AG10803 (cell line): ENCODE results near the gene CHM.

ENCODE experiments used
- DNase-seq: peaks from one replicate; pipeline ENCODE4 v3.0.0; 2010; ENCODE audit warnings: low read depth
- H3K4me3 ChIP-seq: 2 replicates; pipeline ENCODE4 v1.5.1; 2011; ENCODE audit warnings: mild to moderate bottlenecking, low read length, control low read depth
- CTCF ChIP-seq: conservative IDR thresholded peaks from 2 replicates; pipeline ENCODE4 v1.5.1; 2011; ENCODE audit warnings: mild to moderate bottlenecking, low read length, control low read depth, inconsistent platforms

CHM gene, protein sequence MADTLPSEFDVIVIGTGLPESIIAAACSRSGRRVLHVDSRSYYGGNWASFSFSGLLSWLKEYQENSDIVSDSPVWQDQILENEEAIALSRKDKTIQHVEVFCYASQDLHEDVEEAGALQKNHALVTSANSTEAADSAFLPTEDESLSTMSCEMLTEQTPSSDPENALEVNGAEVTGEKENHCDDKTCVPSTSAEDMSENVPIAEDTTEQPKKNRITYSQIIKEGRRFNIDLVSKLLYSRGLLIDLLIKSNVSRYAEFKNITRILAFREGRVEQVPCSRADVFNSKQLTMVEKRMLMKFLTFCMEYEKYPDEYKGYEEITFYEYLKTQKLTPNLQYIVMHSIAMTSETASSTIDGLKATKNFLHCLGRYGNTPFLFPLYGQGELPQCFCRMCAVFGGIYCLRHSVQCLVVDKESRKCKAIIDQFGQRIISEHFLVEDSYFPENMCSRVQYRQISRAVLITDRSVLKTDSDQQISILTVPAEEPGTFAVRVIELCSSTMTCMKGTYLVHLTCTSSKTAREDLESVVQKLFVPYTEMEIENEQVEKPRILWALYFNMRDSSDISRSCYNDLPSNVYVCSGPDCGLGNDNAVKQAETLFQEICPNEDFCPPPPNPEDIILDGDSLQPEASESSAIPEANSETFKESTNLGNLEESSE

DNA sequence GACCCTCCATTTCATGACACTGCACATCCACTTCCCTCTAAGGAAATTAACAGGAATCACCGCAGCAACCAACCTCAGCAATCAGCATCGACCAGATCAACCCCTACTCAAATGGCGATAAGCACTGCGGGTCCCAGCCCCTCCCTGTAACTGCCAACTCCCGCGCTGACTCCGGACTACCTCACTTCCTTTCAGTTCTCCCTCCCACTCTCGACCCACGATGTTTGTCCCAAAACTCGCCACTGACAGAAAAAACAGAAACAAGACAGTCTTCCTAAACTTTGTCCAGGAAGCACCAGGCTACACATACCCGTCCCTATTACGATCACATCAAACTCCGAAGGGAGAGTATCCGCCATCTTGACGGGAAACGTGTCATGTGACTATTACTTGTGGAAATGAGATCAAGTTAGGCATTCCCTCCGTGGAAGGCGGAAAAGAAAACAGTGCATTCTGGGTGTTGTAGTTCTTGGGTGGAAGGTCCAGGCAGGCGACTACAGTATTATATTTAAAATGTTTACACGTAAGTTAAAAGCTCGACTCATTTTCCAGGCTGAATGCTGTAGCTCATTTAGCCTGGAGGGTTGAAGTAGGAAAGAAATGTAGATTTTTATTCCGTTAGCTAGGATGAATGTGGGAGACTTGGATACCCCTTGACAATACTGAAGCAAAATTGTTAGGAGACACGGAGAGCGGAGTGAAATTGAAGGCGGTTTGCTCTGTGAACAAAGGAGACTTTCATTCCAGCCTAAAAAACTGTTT, at the start of gene CHM:
TSS of gene CHM (minus strand) at position 385 of the 762 bp plus-strand sequence. CDS start at position 359, 26 bp downstream.
- no peak for TF ChIP-seq CTCF
- DNase-seq: peak; percentile 72
- H3K4me3 ChIP-seq: peak within 1 kb of the TSS; percentile 73

DNA sequence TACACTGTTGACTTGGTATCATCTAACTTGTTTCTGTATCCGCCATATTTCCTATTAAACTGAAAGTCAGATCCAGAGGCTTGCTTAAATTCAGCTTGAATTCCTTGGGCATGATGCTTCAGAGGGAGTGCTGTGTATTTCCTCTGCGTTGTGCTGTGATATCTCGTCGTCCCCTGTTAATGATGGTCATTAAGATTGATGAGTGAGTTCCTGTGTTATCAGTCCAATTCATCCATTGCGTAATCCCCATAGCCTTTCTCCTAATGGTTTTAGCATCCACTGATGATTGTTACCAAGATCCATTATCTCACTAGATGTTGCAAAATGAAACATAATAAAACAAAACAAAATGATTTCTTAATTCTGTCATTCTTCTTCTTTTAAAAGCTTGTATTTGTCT, 31.3 kb upstream of the CHM start:
- DNase-seq: no peak
- H3K4me3 ChIP-seq: no peak overlapping the region
- no peak for TF ChIP-seq CTCF

DNA sequence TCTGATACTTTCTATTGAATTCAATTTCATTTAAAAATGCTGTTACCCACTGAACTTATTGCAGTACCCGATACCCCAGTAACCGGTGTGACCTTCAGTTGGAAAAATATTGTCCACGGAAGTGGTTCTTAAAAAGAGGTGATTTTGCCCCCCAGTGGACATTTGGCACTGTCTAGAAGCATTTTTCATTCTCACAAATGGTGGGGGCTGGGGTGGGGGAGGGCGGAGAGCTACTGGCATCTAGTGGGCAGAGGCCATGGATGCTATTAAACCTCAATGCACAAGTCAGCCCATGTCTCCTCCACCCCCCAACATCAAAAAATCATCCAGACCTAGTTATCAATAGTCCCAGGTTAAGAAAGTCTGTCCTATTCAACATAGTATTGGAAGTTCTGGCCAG, 19.6 kb upstream of the CHM start:
- no peak for TF ChIP-seq CTCF
- DNase-seq: no peak

GRCh38 chrX:86061407-86061806, 14.0 kb upstream of the CHM start:
- DNase-seq: no peak
- no peak overlapping the region for H3K4me3 ChIP-seq
- TF ChIP-seq CTCF: no peak

More for the DNA sequence above, 19.6 kb upstream of the CHM start:
- no peak overlapping the region for H3K4me3 ChIP-seq

GRCh38 chrX:86051741-86052140, 4.4 kb upstream of the CHM start:
- no peak for DNase-seq
- H3K4me3 ChIP-seq: no peak overlapping the region
- no peak for TF ChIP-seq CTCF

DNA sequence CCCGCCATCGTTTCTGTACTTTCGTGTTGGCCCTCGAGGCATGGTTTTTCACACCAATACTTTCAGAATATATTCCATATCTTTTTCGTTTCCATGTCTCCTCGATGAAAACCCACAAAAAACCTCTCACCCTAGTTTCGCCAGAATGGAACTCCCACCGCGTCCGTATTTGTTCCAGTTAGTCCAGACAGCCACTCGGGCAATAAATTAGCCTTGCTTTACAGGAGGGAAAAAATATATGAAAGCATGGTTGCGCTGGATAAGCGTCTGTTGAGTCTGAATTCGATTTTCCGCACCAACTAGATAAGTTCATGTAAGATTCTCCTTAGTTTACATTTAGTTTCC, 550 bp upstream of the CHM start:
- no peak for TF ChIP-seq CTCF
- DNase-seq: no peak
- peak overlapping the region; percentile 73 for H3K4me3 ChIP-seq
